Spleen (tissue), 11 donors: ENCODE measurements around the gene NLRP3. TPM values are rescaled to one million over a fixed set of nuclear protein-coding genes. Genes with fewer than 3 reads are reported as not detected.

ENCODE experiments used
- DNase-seq: peaks from one replicate; pipeline ENCODE4 v3.0.0-alpha.2; 2020
- H3K27ac ChIP-seq, 8 donors: fragments of 200-600 bp; sonication (generic) in 7 of 8; 1 replicate in 4 of 8; 2 replicates in 4 of 8; pipeline versions ENCODE4 v1.5.0 to v1.8.0; 2016 to 2021; ENCODE audit warnings: inconsistent platforms in 4 of 8, mild to moderate bottlenecking in 4 of 8, moderate library complexity in 1 of 8
- H3K27me3 ChIP-seq, 7 donors: fragments of 200-600 bp; sonication (generic) in 6 of 7; replicated peaks in 1 of 7; 1 replicate in 4 of 7; 2 replicates in 3 of 7; pipeline versions ENCODE4 v1.5.0 to v1.8.0; 2016 to 2021; ENCODE audit warnings: inconsistent platforms in 3 of 7, mild to moderate bottlenecking in 1 of 7
- H3K36me3 ChIP-seq, 6 donors: fragments of 200-600 bp; sonication (generic) in 5 of 6; 1 replicate in 4 of 6; 2 replicates in 2 of 6; pipeline versions ENCODE4 v1.5.0 to v1.8.0; 2016 to 2021; ENCODE audit warnings: inconsistent platforms in 2 of 6
- H3K4me1 ChIP-seq, 6 donors: fragments of 200-600 bp; sonication (generic) in 5 of 6; 1 replicate in 3 of 6; 2 replicates in 3 of 6; pipeline versions ENCODE4 v1.5.0 to v1.8.0; 2016 to 2021; ENCODE audit warnings: inconsistent platforms in 3 of 6
- H3K4me3 ChIP-seq, 8 donors: fragments of 200-600 bp; sonication (generic) in 7 of 8; 1 replicate in 4 of 8; 2 replicates in 4 of 8; pipeline versions ENCODE4 v1.5.0 to v1.8.0; 2016 to 2021; ENCODE audit warnings: inconsistent platforms in 4 of 8, mild to moderate bottlenecking in 4 of 8, moderate library complexity in 2 of 8
- H3K9me3 ChIP-seq, 8 donors: fragments of 200-600 bp; sonication (generic) in 7 of 8; 1 replicate in 4 of 8; 2 replicates in 4 of 8; pipeline versions ENCODE4 v1.5.0 to v1.8.0; 2016 to 2021; ENCODE audit warnings: inconsistent platforms in 4 of 8
- POLR2A ChIP-seq, 3 donors: fragments of 450-650 bp; IDR thresholded peaks; one replicate each; pipeline ENCODE4 v1.5.1; 2017; ENCODE audit warnings: antibody characterized with exemption in 3 of 3, mild to moderate bottlenecking in 1 of 3
- POLR2AphosphoS5 ChIP-seq, 3 donors: sonication (generic); formaldehyde crosslinking; IDR thresholded peaks; one replicate each; pipeline ENCODE4 v1.5.1; 2017; ENCODE audit warnings: antibody characterized with exemption in 3 of 3
- WGBS, 5 donors: extraction: QIAGEN DNeasy Blood & Tissue Kit in 3 of 5; methylation state at CpG; one replicate each; pipeline versions ENCODE4 v1.1.5 to v1.1.7; 2013 to 2018; 5-methylcytosine and 5-hydroxymethylcytosine counted together
- intact Hi-C: fragments of 100-400 bp; cut with DNase I; formaldehyde crosslinking; loops from one replicate; pipeline ENCODE4 v1.15.0; 2023; ENCODE audit warnings: low total_unique reads
- polyA plus RNA-seq, 3 donors: library from polyadenylated mRNA; stranded (reverse); fragments of 200-250 nt; gene quantifications; one replicate each; pipeline ENCODE4 v1.2.1, GENCODE V29; 2013
- total RNA-seq, 7 donors: library from RNA; depleted of rRNA in 3 of 7; stranded (reverse); fragments of >200 nt in 3 of 7; fragmentation: NEBNext Ultra II Directional in 4 of 7; extraction: Animal tissue kit (Norgen Biotek cat#: 25700) in 4 of 7; gene quantifications; one replicate each; pipeline versions ENCODE4 v1.1.0 to v1.2.1, GENCODE V29; 2016 to 2021
- TF ChIP-seq, protein P1 (sequence below), 11 experiments: fragments of 200-600 bp in 7 of 11; fragments of 450-650 bp in 4 of 11; sonication (generic) in 4 of 11; IDR thresholded peaks in 8 of 11; conservative IDR thresholded peaks in 3 of 11; 1 replicate in 7 of 11; 2 replicates in 4 of 11; pipeline versions ENCODE4 v1.4.0 to v1.8.0; 2016 to 2021; ENCODE audit warnings: antibody characterized with exemption in 11 of 11, inconsistent platforms in 4 of 11, mild to moderate bottlenecking in 1 of 11
- donor health status: healthy with polysubstance abuse.
- donor health status: DM: no; HTN: no; CAD: no; lungs with moderate emphysema.
- donor health status: DM: no; HTN: no; CAD: no.
- donor health status: Bipolar disorder and iron deficiency.
- donor health status: healthy.
- donor health status: DM: no; HTN: no; CAD: no.
- donor health status: DM: yes; HTN: yes; CAD: no.

The NLRP3 gene
- total and polyA plus RNA-seq, 10 donors: 1.2 to 17.0 (median 9.1) TPM

- TF ChIP-seq POLR2AphosphoS5 (IDR thresholded peaks at IDR 0.05): peak in 1 of 3 donors; percentile 35
- TF ChIP-seq, protein P1, sequence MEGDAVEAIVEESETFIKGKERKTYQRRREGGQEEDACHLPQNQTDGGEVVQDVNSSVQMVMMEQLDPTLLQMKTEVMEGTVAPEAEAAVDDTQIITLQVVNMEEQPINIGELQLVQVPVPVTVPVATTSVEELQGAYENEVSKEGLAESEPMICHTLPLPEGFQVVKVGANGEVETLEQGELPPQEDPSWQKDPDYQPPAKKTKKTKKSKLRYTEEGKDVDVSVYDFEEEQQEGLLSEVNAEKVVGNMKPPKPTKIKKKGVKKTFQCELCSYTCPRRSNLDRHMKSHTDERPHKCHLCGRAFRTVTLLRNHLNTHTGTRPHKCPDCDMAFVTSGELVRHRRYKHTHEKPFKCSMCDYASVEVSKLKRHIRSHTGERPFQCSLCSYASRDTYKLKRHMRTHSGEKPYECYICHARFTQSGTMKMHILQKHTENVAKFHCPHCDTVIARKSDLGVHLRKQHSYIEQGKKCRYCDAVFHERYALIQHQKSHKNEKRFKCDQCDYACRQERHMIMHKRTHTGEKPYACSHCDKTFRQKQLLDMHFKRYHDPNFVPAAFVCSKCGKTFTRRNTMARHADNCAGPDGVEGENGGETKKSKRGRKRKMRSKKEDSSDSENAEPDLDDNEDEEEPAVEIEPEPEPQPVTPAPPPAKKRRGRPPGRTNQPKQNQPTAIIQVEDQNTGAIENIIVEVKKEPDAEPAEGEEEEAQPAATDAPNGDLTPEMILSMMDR (IDR thresholded peaks at IDR 0.05 in 8 of 11, conservative IDR thresholded peaks at IDR 0.05 in 3 of 11): no peak
- H3K9me3 ChIP-seq: no peaks in the 10 kb centered on the region
- H3K4me1 ChIP-seq: peaks cover 0 to 55% (median 14%) of the 10 kb centered on the region in 6 donors
- H3K27ac ChIP-seq: peak overlapping the region in 4 of 8 donors; percentile 28 to 69 (median 59)
- H3K4me3 ChIP-seq: no peak overlapping the region
- H3K27me3 ChIP-seq: no peaks in the 10 kb centered on the region
- peaks cover 0 to 25% (median 0%) of the 10 kb centered on the region in 6 donors for H3K36me3 ChIP-seq
- no peak for DNase-seq
- intact Hi-C loops: no loop called here
- 28 to 57% (median 55%) methylated on average over 6 of the region's 6 CpGs for WGBS, 5 donors
Measured at GRCh38 chr1:247440001-247440620, 24.1 kb downstream of the NLRP3 start.

DNA sequence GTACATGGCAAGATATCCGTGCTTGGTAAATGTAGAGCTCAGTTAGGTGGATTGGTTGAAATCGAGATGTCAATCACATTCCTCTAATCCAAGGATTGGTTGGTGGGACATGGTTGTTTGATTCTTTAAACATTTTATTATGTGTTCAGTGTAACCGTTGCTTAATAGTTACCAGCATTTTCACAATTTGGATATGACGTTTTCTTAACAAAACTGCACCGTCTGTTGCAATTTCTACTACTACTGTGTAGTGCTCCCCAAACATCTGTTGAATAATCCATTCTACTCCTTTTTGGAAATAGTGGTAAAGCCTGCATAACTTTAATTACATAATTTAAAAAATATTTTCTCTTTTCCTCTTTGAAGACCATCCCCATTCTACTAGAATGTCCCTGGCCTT is 25.6 kb downstream of the NLRP3 start:
- no peak for TF ChIP-seq POLR2A (IDR thresholded peaks at IDR 0.05)
- no peak for TF ChIP-seq POLR2AphosphoS5 (IDR thresholded peaks at IDR 0.05)
- TF ChIP-seq, protein P1 (IDR thresholded peaks at IDR 0.05 in 8 of 11, conservative IDR thresholded peaks at IDR 0.05 in 3 of 11): no peak
- Histone ChIP-seq H3K27ac (peak overlapping the region in 4 of 8 donors; percentile 20 to 69 (median 58)), H3K4me3 (no peak overlapping the region), H3K27me3 (no peaks in the 10 kb centered on the region), H3K4me1 (peaks cover 0 to 56% (median 11%) of the 10 kb centered on the region in 6 donors), H3K36me3 (peaks cover 0 to 28% (median 0%) of the 10 kb centered on the region in 6 donors), H3K9me3 (no peaks in the 10 kb centered on the region)
- no peak for DNase-seq
- intact Hi-C loops: no loop called here
- 67 to 90% (median 74%) methylated on average over 5 of the region's 5 CpGs for WGBS, 5 donors

DNA sequence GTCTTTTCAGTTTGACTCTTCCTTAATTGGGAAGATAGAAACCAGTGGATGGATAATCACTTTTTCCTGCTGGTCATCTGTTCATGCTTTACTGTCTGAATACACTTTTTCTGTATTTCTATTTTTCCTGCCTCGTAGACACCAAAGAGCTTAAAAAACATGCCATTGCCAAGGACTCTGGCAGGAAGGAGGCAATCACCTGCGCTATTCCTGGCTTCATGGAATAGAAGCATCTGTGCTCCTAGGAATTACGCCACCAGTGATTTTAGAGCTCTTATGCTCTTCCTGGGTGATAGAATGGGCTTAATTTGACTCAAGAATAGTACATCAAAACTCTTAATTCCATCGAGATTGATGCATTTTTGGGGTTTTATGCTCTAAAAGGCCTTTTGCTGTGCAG is 26.2 kb downstream of the NLRP3 start:
- TF ChIP-seq POLR2AphosphoS5 (IDR thresholded peaks at IDR 0.05): no peak
- TF ChIP-seq, protein P1 (IDR thresholded peaks at IDR 0.05 in 8 of 11, conservative IDR thresholded peaks at IDR 0.05 in 3 of 11): no peak

GRCh38 chr1:247443641-247444040 is 27.7 kb downstream of the NLRP3 start:
- no peak for DNase-seq
- Histone ChIP-seq H3K4me3 (no peak overlapping the region), H3K36me3 (peaks cover 0 to 44% (median 0%) of the 10 kb centered on the region in 6 donors), H3K4me1 (peaks cover 0 to 46% (median 8%) of the 10 kb centered on the region in 6 donors), H3K27ac (no peak overlapping the region), H3K27me3 (no peaks in the 10 kb centered on the region), H3K9me3 (no peaks in the 10 kb centered on the region)
- WGBS, 5 donors: 65 to 78% (median 74%) methylated on average over 5 of the region's 5 CpGs
- TF ChIP-seq POLR2AphosphoS5 (IDR thresholded peaks at IDR 0.05): no peak
- intact Hi-C loops: no loop called here

More for the DNA sequence above, 26.2 kb downstream of the NLRP3 start:
- WGBS, 5 donors: 64 to 72% (median 70%) methylated on average over 4 of the region's 4 CpGs
- H3K27me3 ChIP-seq: no peaks in the 10 kb centered on the region
- H3K27ac ChIP-seq: peak overlapping the region in 3 of 8 donors; percentile 55 to 69 (median 61)
- H3K36me3 ChIP-seq: peaks cover 0 to 33% (median 0%) of the 10 kb centered on the region in 6 donors
- no peak for DNase-seq
- no peak overlapping the region for H3K4me3 ChIP-seq
- no peaks in the 10 kb centered on the region for H3K9me3 ChIP-seq
- peaks cover 0 to 56% (median 11%) of the 10 kb centered on the region in 6 donors for H3K4me1 ChIP-seq
- intact Hi-C loops: no loop called here
